ENCODE results near the gene GOLGA6A. TPM values are rescaled to one million over a fixed set of nuclear protein-coding genes. Genes with fewer than 3 reads are reported as not detected.
"Not testable (repeated sequence)": the region's sequence is repeated elsewhere in the genome, so short reads cannot be mapped to it uniquely, and the experiment has no call there.

The GOLGA6A gene, protein sequence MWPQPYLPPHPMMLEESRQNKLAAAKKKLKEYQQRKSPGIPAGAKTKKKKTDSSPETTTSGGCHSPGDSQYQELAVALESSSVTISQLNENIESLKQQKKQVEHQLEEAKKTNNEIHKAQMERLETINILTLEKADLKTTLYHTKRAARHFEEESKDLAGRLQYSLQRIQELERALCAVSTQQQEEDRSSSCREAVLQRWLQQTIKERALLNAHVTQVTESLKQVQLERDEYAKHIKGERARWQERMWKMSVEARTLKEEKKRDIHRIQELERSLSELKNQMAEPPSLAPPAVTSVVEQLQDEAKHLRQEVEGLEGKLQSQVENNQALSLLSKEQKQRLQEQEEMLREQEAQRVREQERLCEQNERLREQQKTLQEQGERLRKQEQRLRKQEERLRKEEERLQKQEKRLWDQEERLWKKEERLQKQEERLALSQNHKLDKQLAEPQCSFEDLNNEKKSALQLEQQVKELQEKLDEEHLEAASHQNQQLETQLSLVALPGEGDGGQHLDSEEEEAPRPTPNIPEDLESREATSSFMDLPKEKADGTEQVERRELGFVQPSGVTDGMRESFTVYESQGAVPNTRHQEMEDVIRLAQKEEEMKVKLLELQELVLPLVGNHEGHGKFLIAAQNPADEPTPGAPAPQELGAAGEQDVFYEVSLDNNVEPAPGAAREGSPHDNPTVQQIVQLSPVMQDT
- not detected for polyA plus RNA-seq

GRCh38 chr15:74082450-74082849 is at the start of gene GOLGA6A:
Gene GOLGA6A (minus strand): TSS chr15:74082550. CDS start chr15:74082509, 41 bp downstream.
- not testable (repeated sequence) for DNase-seq

GRCh38 chr15:74131628-74132413 is 49.5 kb upstream of the GOLGA6A start:
- H3K9me3 Mint-ChIP-seq, result peaks cover 0 to 3% (median 0%) of the 10 kb centered on the region in 6 donors
- no peak for DNase-seq
- no peak overlapping the region for H3K27ac Mint-ChIP-seq
- H3K4me1 Mint-ChIP-seq, result peaks cover 5 to 11% of the 10 kb centered on the region in 2 donors
- H3K36me3 Mint-ChIP-seq, result no peaks in the 10 kb centered on the region
- H3K27me3 Mint-ChIP-seq (ENCODE audit: low read depth in 3 of 3), result peaks cover 25 to 44% (median 38%) of the 10 kb centered on the region in 3 donors
- H3K4me3 Mint-ChIP-seq, result peak overlapping the region in 1 of 5 donors; percentile 42

More at GRCh38 chr15:74082450-74082849, at the start of gene GOLGA6A:
- H3K4me3 Mint-ChIP-seq; H3K27ac Mint-ChIP-seq; H3K9me3 Mint-ChIP-seq; H3K4me1 Mint-ChIP-seq; H3K36me3 Mint-ChIP-seq; H3K27me3 Mint-ChIP-seq (ENCODE audit: low read depth in 3 of 3): not testable (repeated sequence)

GRCh38 chr15:74130849-74131627 is 48.7 kb upstream of the GOLGA6A start:
- peak overlapping the region in 1 of 5 donors; percentile 15 for H3K4me3 Mint-ChIP-seq

GRCh38 chr15:74130155-74130848 is 48.0 kb upstream of the GOLGA6A start, which contains the start of gene ISLR2:
Gene ISLR2 (plus strand): TSS chr15:74130586. CDS start chr15:74132755, 2,169 bp downstream.
- H3K4me3 Mint-ChIP-seq, result peak within 1 kb of the TSS in 1 of 5 donors; percentile 15
- H3K9me3 Mint-ChIP-seq, result peaks cover 0 to 3% (median 0%) of the 10 kb centered on the region in 6 donors
- no peak for DNase-seq
- peaks cover 24 to 45% (median 41%) of the 10 kb centered on the region in 3 donors for H3K27me3 Mint-ChIP-seq (ENCODE audit: low read depth in 3 of 3)
- no peaks in the 10 kb centered on the region for H3K36me3 Mint-ChIP-seq
- H3K4me1 Mint-ChIP-seq, result peaks cover 0 to 7% of the 10 kb centered on the region in 2 donors
- H3K27ac Mint-ChIP-seq, result no peak within 1 kb of the TSS

More at GRCh38 chr15:74130849-74131627, 48.7 kb upstream of the GOLGA6A start:
- no peak overlapping the region for H3K27ac Mint-ChIP-seq
- H3K36me3 Mint-ChIP-seq, result no peaks in the 10 kb centered on the region
- peaks cover 27 to 47% (median 41%) of the 10 kb centered on the region in 3 donors for H3K27me3 Mint-ChIP-seq (ENCODE audit: low read depth in 3 of 3)
- peaks cover 0 to 7% of the 10 kb centered on the region in 2 donors for H3K4me1 Mint-ChIP-seq
- no peak for DNase-seq
- H3K9me3 Mint-ChIP-seq, result peaks cover 0 to 3% (median 0%) of the 10 kb centered on the region in 6 donors

DNA sequence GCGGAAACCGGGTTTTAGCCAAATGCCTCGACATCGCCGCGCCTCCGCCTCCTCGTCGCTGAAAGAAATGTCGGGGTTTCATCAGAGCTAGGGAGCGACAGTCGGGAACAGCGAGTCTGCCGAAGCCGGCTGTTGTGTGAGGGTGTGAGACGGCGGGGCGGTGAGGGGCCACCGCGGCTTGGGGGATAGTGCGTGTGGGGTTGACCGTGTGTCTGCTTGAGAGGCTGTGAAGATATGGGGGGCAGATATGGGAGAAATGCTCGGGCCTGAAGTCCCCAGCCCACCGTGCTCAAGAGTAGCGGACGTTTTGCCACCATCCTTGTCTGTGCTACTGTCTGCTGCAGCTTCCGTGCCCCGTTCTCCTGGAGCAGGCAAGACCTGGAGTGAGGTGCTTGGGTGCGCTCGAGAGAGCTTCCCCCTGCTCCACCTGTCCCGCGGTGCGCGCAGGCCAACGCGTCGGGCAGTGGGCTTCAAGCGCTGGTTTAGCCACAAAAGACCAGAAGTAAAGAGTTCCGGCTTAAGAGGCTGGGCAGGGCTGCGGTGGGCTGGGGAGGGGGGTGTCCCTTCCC is 47.3 kb upstream of the GOLGA6A start:
- no peak for DNase-seq
- H3K9me3 Mint-ChIP-seq, result peaks cover 0 to 3% (median 0%) of the 10 kb centered on the region in 6 donors
- H3K4me3 Mint-ChIP-seq, result no peak overlapping the region
- H3K27ac Mint-ChIP-seq, result no peak overlapping the region
- H3K27me3 Mint-ChIP-seq (ENCODE audit: low read depth in 3 of 3), result peaks cover 19 to 41% (median 37%) of the 10 kb centered on the region in 3 donors
- H3K36me3 Mint-ChIP-seq, result no peaks in the 10 kb centered on the region
- H3K4me1 Mint-ChIP-seq, result peaks cover 0 to 5% of the 10 kb centered on the region in 2 donors

DNA sequence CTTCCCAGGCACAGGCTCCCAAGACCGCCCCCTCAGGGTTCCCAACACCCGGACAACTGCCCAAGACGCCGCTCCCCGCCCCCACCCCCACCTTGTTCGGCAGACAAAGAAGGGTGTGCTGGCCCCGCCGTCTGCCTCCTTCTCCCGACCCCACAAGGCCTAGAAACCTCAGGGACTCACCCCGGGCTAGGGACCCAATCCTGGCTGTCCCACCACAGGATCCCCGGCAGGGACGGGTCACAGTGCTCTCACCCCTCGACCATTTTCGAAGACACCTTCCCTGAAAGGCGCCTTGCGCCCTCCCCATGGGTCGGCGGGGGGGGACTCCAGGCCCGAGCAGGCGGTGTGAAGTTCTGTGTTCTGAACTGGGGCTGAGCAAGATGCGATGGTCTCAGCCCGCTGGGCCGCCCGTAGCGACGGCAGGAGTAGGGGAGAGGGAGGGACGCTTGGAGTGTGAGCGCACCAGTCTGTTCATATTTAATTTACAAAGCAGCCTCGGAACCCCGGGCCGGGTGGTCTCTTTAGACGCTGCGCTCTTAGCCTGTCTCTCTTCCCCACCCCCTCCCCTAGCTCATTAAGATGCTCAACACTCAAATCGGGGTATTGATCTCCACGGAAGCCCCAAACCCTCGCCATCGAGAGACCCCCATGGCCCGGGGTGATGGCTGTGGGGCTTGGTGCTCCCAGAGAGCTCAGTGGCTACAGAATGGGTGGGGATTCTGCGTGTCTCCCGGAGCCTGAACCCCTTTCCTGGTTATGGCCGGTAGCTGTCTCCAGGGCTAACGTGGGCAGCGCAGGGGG is 46.6 kb upstream of the GOLGA6A start:
- Mint-ChIP-seq H3K9me3 (peaks cover 0 to 3% (median 0%) of the 10 kb centered on the region in 6 donors), H3K4me3 (no peak overlapping the region), H3K27me3 (ENCODE audit: low read depth in 3 of 3) (peaks cover 15 to 36% (median 34%) of the 10 kb centered on the region in 3 donors), H3K4me1 (peaks cover 0 to 5% of the 10 kb centered on the region in 2 donors), H3K27ac (no peak overlapping the region), H3K36me3 (no peaks in the 10 kb centered on the region)
- no peak for DNase-seq

DNA sequence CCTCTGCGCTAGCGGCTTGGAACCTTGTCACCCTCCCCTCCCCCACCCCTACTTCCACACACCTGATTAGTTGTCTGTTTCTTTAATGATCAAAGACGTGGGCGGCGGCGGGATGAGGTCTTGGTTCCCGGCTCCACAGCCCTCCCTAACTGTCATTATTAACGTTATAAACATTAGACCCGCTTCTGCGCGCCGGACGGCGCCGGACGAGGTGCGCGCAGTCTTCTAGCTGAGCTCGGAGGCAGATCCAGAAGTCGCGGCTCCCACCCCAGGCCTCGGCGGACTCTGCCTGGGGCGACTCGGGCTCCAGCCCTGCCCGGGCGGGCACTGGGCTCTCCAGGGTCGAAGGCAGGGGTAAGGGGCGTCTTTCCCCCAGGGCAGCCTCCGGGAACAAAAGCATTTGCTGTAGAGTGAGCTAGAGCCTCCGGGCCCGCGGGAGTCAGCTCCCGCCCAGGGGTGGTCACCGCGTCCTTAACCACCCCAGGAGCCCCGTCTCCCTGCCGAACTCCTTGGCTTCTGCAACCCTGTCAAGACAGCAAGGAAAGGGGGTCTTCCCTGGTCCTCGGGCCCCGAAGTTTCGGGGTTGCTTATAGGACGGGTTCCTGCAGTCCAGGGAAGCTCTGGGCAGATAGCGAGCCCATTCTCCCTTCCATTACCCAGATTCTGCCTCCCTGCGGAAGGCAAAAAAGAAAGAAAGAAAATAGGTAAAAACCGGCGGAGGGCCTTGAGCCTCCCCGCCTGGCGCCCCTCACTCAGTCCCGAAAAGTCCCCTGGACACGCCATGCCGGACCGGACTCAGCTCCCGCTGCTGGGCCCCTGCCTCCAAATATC is 45.8 kb upstream of the GOLGA6A start:
- Mint-ChIP-seq H3K27me3 (ENCODE audit: low read depth in 3 of 3) (peaks cover 15 to 39% (median 34%) of the 10 kb centered on the region in 3 donors), H3K9me3 (peaks cover 0 to 3% (median 0%) of the 10 kb centered on the region in 6 donors), H3K27ac (no peak overlapping the region), H3K4me3 (no peak overlapping the region), H3K4me1 (peaks cover 0 to 5% of the 10 kb centered on the region in 2 donors), H3K36me3 (no peaks in the 10 kb centered on the region)
- DNase-seq, result no peak

DNA sequence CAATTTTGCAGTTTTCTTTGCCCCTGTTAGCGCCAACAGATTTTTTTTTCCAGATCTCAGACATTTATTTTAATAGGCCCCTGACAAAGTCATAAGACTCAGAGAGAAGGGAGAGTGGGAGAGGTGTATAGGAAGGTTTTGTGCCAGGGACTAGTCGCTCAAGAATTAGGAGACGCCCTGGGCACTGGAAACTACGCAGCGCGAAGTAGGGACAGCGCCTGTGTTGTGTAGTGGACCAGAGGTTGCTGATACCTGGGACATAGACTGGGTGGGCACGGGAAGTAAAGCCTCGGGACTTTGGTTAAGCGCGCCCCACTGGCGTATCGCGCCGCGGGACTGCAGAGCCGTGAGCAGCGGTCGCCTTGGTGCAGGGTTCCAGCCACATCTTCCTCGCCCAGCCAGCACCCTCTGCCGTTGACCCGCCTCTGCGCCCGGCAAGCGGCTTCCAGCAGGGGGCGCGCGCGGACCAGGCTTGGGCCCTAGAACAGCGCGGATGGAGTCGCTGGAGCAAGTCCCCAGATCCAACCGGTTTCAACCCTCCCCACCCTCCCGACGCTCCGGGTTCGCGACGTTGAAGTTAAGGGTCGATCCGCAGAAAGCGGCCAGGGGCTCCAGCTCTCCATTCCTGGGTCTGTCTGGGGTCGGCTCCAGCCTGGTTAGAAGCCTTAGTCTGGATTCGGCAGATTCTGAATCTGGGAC is 45.1 kb upstream of the GOLGA6A start:
- DNase-seq, result peak; percentile 66 to 70 (median 68)
- peak overlapping the region in 1 of 5 donors; percentile 26 for H3K4me3 Mint-ChIP-seq
- peaks cover 0 to 5% of the 10 kb centered on the region in 2 donors for H3K4me1 Mint-ChIP-seq
- no peak overlapping the region for H3K27ac Mint-ChIP-seq
- H3K9me3 Mint-ChIP-seq, result peaks cover 0 to 3% (median 0%) of the 10 kb centered on the region in 6 donors
- no peaks in the 10 kb centered on the region for H3K36me3 Mint-ChIP-seq
- peaks cover 18 to 34% (median 29%) of the 10 kb centered on the region in 3 donors for H3K27me3 Mint-ChIP-seq (ENCODE audit: low read depth in 3 of 3)

DNA sequence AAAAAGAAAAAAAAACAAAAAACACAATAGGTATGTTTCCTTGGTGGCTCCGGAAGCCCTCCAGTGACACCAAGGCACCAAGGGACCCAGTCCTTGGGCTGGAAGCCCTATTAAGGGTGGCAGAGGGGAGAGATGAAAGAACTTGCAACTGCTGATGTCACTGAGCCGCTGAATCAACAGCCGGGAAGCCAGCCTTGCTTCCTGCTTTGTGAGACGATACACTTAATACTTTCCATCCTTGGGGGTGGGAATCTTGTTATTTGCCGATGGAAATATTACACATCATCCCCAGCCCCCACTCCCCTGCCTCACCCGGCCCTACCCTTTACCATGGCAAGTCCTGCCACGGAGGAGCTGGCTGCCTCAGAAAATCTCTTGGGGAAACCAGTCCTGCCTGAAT is 42.4 kb upstream of the GOLGA6A start:
- H3K36me3 Mint-ChIP-seq, result no peaks in the 10 kb centered on the region
- no peak for DNase-seq
- H3K4me3 Mint-ChIP-seq, result no peak overlapping the region
- H3K27ac Mint-ChIP-seq, result no peak overlapping the region
- H3K9me3 Mint-ChIP-seq, result no peaks in the 10 kb centered on the region
- H3K27me3 Mint-ChIP-seq (ENCODE audit: low read depth in 3 of 3), result peaks cover 10 to 23% (median 20%) of the 10 kb centered on the region in 3 donors
- peaks cover 0 to 5% of the 10 kb centered on the region in 2 donors for H3K4me1 Mint-ChIP-seq

DNA sequence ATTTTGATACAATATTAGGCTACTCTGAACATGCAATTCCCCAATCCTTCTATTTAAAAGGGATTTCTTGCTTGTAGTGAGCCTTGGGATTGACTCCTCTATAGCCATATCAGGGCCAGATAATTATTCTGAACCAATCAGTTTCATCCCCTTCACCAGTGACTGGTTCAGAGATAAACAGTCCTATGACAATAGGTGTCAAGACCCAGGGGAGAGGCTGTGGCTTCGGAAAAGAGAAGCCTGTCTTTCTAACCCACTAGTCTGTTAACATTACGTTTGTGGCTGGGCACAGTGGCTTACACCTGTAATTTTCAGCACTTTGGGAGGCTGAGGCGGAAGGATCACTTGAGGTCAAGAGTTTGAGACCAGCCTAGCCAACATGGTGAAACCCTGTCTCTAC is 41.8 kb upstream of the GOLGA6A start:
- Mint-ChIP-seq H3K4me1 (peaks cover 0 to 3% of the 10 kb centered on the region in 2 donors), H3K9me3 (no peaks in the 10 kb centered on the region), H3K27me3 (ENCODE audit: low read depth in 3 of 3) (peaks cover 8 to 22% (median 20%) of the 10 kb centered on the region in 3 donors), H3K27ac (no peak overlapping the region), H3K4me3 (no peak overlapping the region), H3K36me3 (no peaks in the 10 kb centered on the region)
- DNase-seq, result no peak
